Sigmoid colon (tissue), 4 donors: ENCODE results near the gene ALAS1.

Experiments
- EP300 ChIP-seq, 4 donors: sonication (generic); formaldehyde crosslinking; IDR thresholded peaks; one replicate each; pipeline ENCODE4 v1.6.1; 2017; ENCODE audit warnings: antibody characterized with exemption in 4 of 4
- POLR2A ChIP-seq, 2 donors: fragments of 450-650 bp; IDR thresholded peaks; one replicate each; pipeline ENCODE4 v1.6.1; 2016; ENCODE audit warnings: antibody characterized with exemption in 2 of 2, mild to moderate bottlenecking in 2 of 2, moderate library complexity in 2 of 2

- TF ChIP-seq EP300 (IDR thresholded peaks at IDR 0.05) (no peak), POLR2A (IDR thresholded peaks at IDR 0.05) (no peak)
These were observed 966 bp downstream of the ALAS1 start for GRCh38 chr3:52198643-52199608.
